HepG2 (cell line): ENCODE results near the gene PPP4R1. TPM values are rescaled to one million over a fixed set of nuclear protein-coding genes. Genes with fewer than 3 reads are reported as not detected.

ENCODE experiments used
- ATAC-seq: fragments of 200-7000 bp; cut with Tn5 transposase; 3 replicates; pipeline ENCODE4 v1.9.1; 2020; ENCODE audit warnings: mild to moderate bottlenecking, moderate library complexity
- BruUV-seq: library from RNA; stranded (reverse); fragments of 400-500 nt; replicated peaks from 2 replicates; lab custom pipeline; 2021; lab: Mats Ljungman, UMichigan
- CTCF ChIA-PET: fragments of 300-600 bp; formaldehyde crosslinking; extraction: SDS; loops from one replicate; lab custom pipeline; 2021; ENCODE audit warnings: low total read pairs, inconsistent platforms, low intra/inter-chr PET ratio; lab: Yijun Ruan, JAX
- POLR2A ChIA-PET: fragments of 350-600 bp; sonication (Branson Sonifier 250); formaldehyde crosslinking; loops from one replicate; lab custom pipeline; 2020; ENCODE audit warnings: antibody characterized with exemption, inconsistent platforms; lab: Yijun Ruan, JAX
- DNase-seq: peaks from one replicate; pipeline ENCODE4 v3.0.0-alpha.2; 2015; ENCODE audit warnings: low spot score
- FAIRE-seq: peaks from 3 replicates; lab custom pipeline; 2011; peaks lifted over from hg19 to GRCh38; lab: Jason Lieb, UNC
- H2AFZ ChIP-seq: one replicate; pipeline ENCODE4 v1.6.1; 2011; ENCODE audit warnings: low read length, inconsistent platforms
- H3K27ac ChIP-seq: fragments of 300-600 bp; 3 replicates; pipeline ENCODE4 v1.8.0; 2011; ENCODE audit warnings: mixed run types, mild to moderate bottlenecking, mixed read lengths, low read length, inconsistent platforms; ENCODE audit not compliant: insufficient read depth; ENCODE audit errors: extremely low read length
- H3K27me3 ChIP-seq, 2 experiments: fragments of 200-600 bp in 1 of 2; 2 replicates in 1 of 2; 3 replicates in 1 of 2; pipeline versions ENCODE4 v1.6.0 to v1.8.0; 2011; ENCODE audit warnings: low read length in 2 of 2, mild to moderate bottlenecking in 2 of 2, moderate library complexity in 2 of 2, inconsistent platforms in 1 of 2; ENCODE audit not compliant: insufficient read depth in 2 of 2, control insufficient read depth in 1 of 2
- H3K36me3 ChIP-seq, 2 experiments: fragments of 200-600 bp in 1 of 2; replicated peaks in 1 of 2; 2 replicates in 1 of 2; 3 replicates in 1 of 2; pipeline versions ENCODE4 v1.5.1 to v1.8.0; 2011; ENCODE audit warnings: low read length in 2 of 2, inconsistent platforms in 1 of 2; ENCODE audit not compliant: insufficient read depth in 2 of 2, control insufficient read depth in 1 of 2
- H3K4me1 ChIP-seq: 2 replicates; pipeline ENCODE4 v1.5.1; 2012; ENCODE audit warnings: low read length, inconsistent platforms; ENCODE audit not compliant: insufficient read depth
- H3K4me2 ChIP-seq: 2 replicates; pipeline ENCODE4 v1.6.0; 2011; ENCODE audit warnings: low read depth, low read length, inconsistent platforms
- H3K4me3 ChIP-seq, 3 experiments: fragments of 200-600 bp in 1 of 3; sonication (generic), shearing (Covaris generic) in 1 of 3; replicated peaks in 1 of 3; 2 replicates each; pipeline ENCODE4 v1.5.1; 2011 to 2016; ENCODE audit warnings: low read length in 3 of 3, inconsistent platforms in 2 of 3, low read depth in 2 of 3, mild to moderate bottlenecking in 2 of 3, control low read depth in 1 of 3, mixed read lengths in 1 of 3; ENCODE audit not compliant: insufficient read depth in 1 of 3
- H3K79me2 ChIP-seq: one replicate; pipeline ENCODE4 v1.6.1; 2011; ENCODE audit warnings: low read length, inconsistent platforms; ENCODE audit not compliant: insufficient read depth
- H3K9ac ChIP-seq: 2 replicates; pipeline ENCODE4 v1.6.0; 2011; ENCODE audit warnings: mild to moderate bottlenecking, low read depth, low read length, inconsistent platforms; ENCODE audit not compliant: insufficient read depth
- H3K9me3 ChIP-seq: 2 replicates; pipeline ENCODE4 v1.5.1; 2012; ENCODE audit warnings: mild to moderate bottlenecking, low read length
- H4K20me1 ChIP-seq: 2 replicates; pipeline ENCODE4 v1.6.0; 2011; ENCODE audit warnings: inconsistent platforms, mild to moderate bottlenecking, low read length, moderate library complexity; ENCODE audit not compliant: insufficient read depth
- ATF2 ChIP-seq: sonication (generic); formaldehyde crosslinking; IDR thresholded peaks from 2 replicates; pipeline ENCODE4 v1.4.0; 2020; ENCODE audit warnings: missing genetic modification reagents
- GABPB1 ChIP-seq: IDR thresholded peaks from 2 replicates; pipeline ENCODE4 v1.6.1; 2016; ENCODE audit warnings: mild to moderate bottlenecking, missing genetic modification reagents, moderate library complexity, missing compliant biosample characterization
- GFI1 ChIP-seq: sonication (generic); formaldehyde crosslinking; IDR thresholded peaks from 2 replicates; pipeline ENCODE4 v1.5.0; 2020; ENCODE audit warnings: missing genetic modification reagents, mild to moderate bottlenecking, borderline replicate concordance
- GLI4 ChIP-seq: sonication (generic); formaldehyde crosslinking; IDR thresholded peaks from 2 replicates; pipeline ENCODE4 v1.5.1; 2020; ENCODE audit warnings: missing genetic modification reagents, mild to moderate bottlenecking, moderate library complexity, borderline replicate concordance
- HINFP ChIP-seq: sonication (generic); formaldehyde crosslinking; IDR thresholded peaks from 2 replicates; pipeline ENCODE4 v1.4.0; 2020; ENCODE audit warnings: low read depth, mild to moderate bottlenecking, missing genetic modification reagents
- IRF2 ChIP-seq: IDR thresholded peaks from 2 replicates; pipeline ENCODE4 v1.6.1; 2018; ENCODE audit warnings: missing genetic modification reagents, missing compliant biosample characterization
- KDM4B ChIP-seq: sonication (generic); formaldehyde crosslinking; IDR thresholded peaks from 2 replicates; pipeline ENCODE4 v1.4.0; 2020; ENCODE audit warnings: missing genetic modification reagents
- RERE ChIP-seq: IDR thresholded peaks from 2 replicates; pipeline ENCODE4 v1.6.1; 2016; ENCODE audit warnings: low read depth, missing genetic modification reagents, missing compliant biosample characterization
- SAP130 ChIP-seq: IDR thresholded peaks from 2 replicates; pipeline ENCODE4 v1.6.1; 2016; ENCODE audit warnings: low read depth
- TERF1 ChIP-seq: sonication (generic); formaldehyde crosslinking; IDR thresholded peaks from 2 replicates; pipeline ENCODE4 v1.8.0; 2022; ENCODE audit warnings: mild to moderate bottlenecking, missing genetic modification reagents, moderate library complexity
- ZNF225 ChIP-seq: sonication (generic); formaldehyde crosslinking; IDR thresholded peaks from 2 replicates; pipeline ENCODE4 v1.4.0; 2020; ENCODE audit warnings: mild to moderate bottlenecking, missing genetic modification reagents
- ZNF234 ChIP-seq: sonication (generic); formaldehyde crosslinking; conservative IDR thresholded peaks from 2 replicates; pipeline ENCODE4 v1.5.1; 2020; ENCODE audit warnings: mild to moderate bottlenecking, missing genetic modification reagents
- ZNF329 ChIP-seq: sonication (generic); formaldehyde crosslinking; IDR thresholded peaks from 2 replicates; pipeline ENCODE4 v1.9.0; 2021; ENCODE audit warnings: low read depth, mild to moderate bottlenecking, missing genetic modification reagents
- ZNF614 ChIP-seq: IDR thresholded peaks from 2 replicates; pipeline ENCODE4 v1.6.1; 2018; ENCODE audit warnings: missing biosample characterization, missing genetic modification reagents, inconsistent platforms, borderline replicate concordance
- ZNF891 ChIP-seq: sonication (generic); formaldehyde crosslinking; IDR thresholded peaks from 2 replicates; pipeline ENCODE4 v1.5.0; 2020; ENCODE audit warnings: mild to moderate bottlenecking, missing genetic modification reagents
- WGBS: methylation state at CpG from one replicate; pipeline ENCODE4 v1.1.6; 2017; ENCODE audit warnings: low lambda C conversion rate; 5-methylcytosine and 5-hydroxymethylcytosine counted together
- in situ Hi-C: cut with HindIII; loops from 2 replicates; pipeline ENCODE4 v1.10.0; 2017; ENCODE audit warnings: low pct_unique_long_range_greater_than_20kb; ENCODE audit not compliant: extremely low pct_ligation_motif_present
- intact Hi-C: fragments of 100-400 bp; cut with micrococcal nuclease; formaldehyde crosslinking; loops from one replicate; pipeline ENCODE4 v1.10.0; 2022; ENCODE audit not compliant: unreplicated experiment
- polyA plus RNA-seq, 8 experiments: library from polyadenylated mRNA; depleted of rRNA in 3 of 8; stranded (reverse) in 7 of 8; unstranded in 1 of 8; fragments of >200 nt; fragmentation: Illumina TruSeq in 4 of 8; extraction: Trizol in 4 of 8; gene quantifications; 2 replicates each; pipeline versions ENCODE4 v1.2.1 to v1.2.3, GENCODE V29; 2011 to 2016; ENCODE audit warnings: low read depth in 4 of 8, missing spikeins in 1 of 8, mixed read lengths in 1 of 8; ENCODE audit not compliant: insufficient read depth in 1 of 8
- total RNA-seq, 5 experiments: library from RNA; depleted of rRNA; stranded (reverse); fragments of >200 nt; fragmentation: Illumina TruSeq; extraction: Trizol; gene quantifications; 2 replicates each; pipeline ENCODE4 v1.2.3, GENCODE V29; 2016; ENCODE audit warnings: low read depth in 1 of 5

The PPP4R1 gene
- total and polyA plus RNA-seq, 2 of the 13 experiments (the other 11 are each of a cell fraction or from before 2014, with no cell fraction given): 66.5 to 72.4 TPM

- intact Hi-C loops (loop anchor here (2.0 to 10.0 kb wide), 5 partner anchors 37 to 217 kb away; partner anchors contain the start of gene PPP4R1), in situ Hi-C loops (no loop called here)
- FAIRE-seq (peak; percentile 97), DNase-seq (peak; percentile 95), ATAC-seq (peak; percentile 98)
- 0% methylated on average over 5 of the region's 5 CpGs for WGBS
- H3K79me2 ChIP-seq: no peaks in the 10 kb centered on the region
- H3K27me3 ChIP-seq: no peaks in the 10 kb centered on the region
- H4K20me1 ChIP-seq: peaks cover 7% of the 10 kb centered on the region; the same call in 1 of the 2 replicates
- peaks cover 9% of the 10 kb centered on the region for H3K4me1 ChIP-seq
- BruUV-seq: no TSS peak
- peak overlapping the region; percentile 48 for H3K27ac ChIP-seq
- no peak overlapping the region for H2AFZ ChIP-seq
- no peaks in the 10 kb centered on the region for H3K9me3 ChIP-seq
- H3K9ac ChIP-seq: no peak overlapping the region
- no peak overlapping the region for H3K4me3 ChIP-seq
- H3K4me2 ChIP-seq: peak overlapping the region; percentile 38
- H3K36me3 ChIP-seq: peaks cover 3 to 53% of the 10 kb centered on the region in 2 experiments; a peak in 4 of 5 replicates
- CTCF ChIA-PET: interaction anchor here (1.2 to 3.3 kb wide), 3 partner anchors 37 to 376 kb away, joined by 3 to 27 read pairs (median 3); no protein-coding TSS in a partner anchor
- POLR2A ChIA-PET: interaction anchor here (0.6 to 1.2 kb wide), 7 partner anchors 18 to 338 kb away, joined by 3 to 5 read pairs (median 3); partner anchors contain the start of gene VAPA
- TF ChIP-seq GFI1 (CRISPR knock-in tag) (peak; percentile 43; the same call in 1 of the 2 replicates), ZNF614 (peak; percentile 87), ZNF225 (CRISPR knock-in tag) (no peak), GLI4 (CRISPR knock-in tag) (no peak), TERF1 (no peak), RERE (CRISPR knock-in tag) (no peak), ZNF329 (no peak), KDM4B (CRISPR knock-in tag) (0 out of 2 replicates have a peak, but pooled peaks have one; percentile 40), GABPB1 (CRISPR knock-in tag) (no peak), ZNF891 (CRISPR knock-in tag) (no peak), SAP130 (CRISPR knock-in tag) (peak; percentile 75), IRF2 (peak; percentile 80), ATF2 (CRISPR knock-in tag) (peak; percentile 50; the same call in 1 of the 2 replicates), ZNF234 (CRISPR knock-in tag) (no peak), HINFP (CRISPR knock-in tag) (no peak)
These were observed 38.8 kb downstream of the PPP4R1 start for GRCh38 chr18:9575558-9575957.
